ENCODE results near the gene AFAP1.

- TF ChIP-seq CTCF (IDR thresholded peaks at IDR 0.05) = no peak
- TF ChIP-seq POLR2A (IDR thresholded peaks at IDR 0.05) = no peak
Observed at GRCh38 chr4:7863911-7864681, 75.6 kb downstream of the AFAP1 start.

Measured in uterus (tissue), 2 donors.